HG02678 (cell line): Measurements from ENCODE around the gene RDH8.
"Not testable (repeated sequence)": the region's sequence is repeated elsewhere in the genome, so short reads cannot be mapped to it uniquely, and the experiment has no call there.

Experiments
- ATAC-seq: cut with Tn5 transposase; IDR thresholded peaks from one replicate; pipeline ENCODE4 v1.9.1; 2021; ENCODE audit warnings: mild to moderate bottlenecking, moderate library complexity; ENCODE audit not compliant: unreplicated experiment

The RDH8 gene

DNA sequence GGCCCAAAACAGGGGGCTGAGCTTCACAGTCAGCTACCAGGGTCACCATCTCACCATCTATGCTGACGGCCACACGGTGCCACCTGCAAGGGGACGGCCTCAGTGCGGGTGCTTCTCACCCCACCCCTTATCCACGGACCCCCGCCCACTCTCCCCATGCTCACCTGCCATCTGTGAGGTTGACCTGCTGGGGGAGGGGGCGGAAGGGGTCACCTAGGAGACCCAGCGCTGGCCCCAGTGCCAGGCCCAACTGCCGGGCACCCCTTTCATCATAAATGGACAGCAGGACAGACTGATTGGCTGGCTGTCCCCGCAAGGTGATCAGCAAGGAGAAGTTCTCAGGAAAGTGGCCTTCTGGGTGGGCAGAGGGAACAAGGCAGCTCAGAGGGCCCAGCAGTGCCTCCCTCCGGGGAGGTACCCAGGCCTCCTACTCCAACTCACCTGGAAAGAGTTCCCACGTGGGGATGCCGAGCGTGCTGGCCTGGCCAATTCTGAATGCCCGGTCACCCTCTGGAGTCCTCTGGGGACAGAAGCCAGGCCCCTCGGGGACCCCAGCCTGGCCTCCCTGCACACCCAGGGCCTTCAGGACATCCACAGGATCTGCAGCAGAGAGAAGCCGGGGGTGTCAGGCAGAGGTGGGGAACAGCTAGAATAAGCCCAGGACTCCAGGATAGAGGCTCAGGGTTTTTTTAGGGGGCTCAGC, 7.5 kb upstream of the RDH8 start:
- ATAC-seq: no peak

DNA sequence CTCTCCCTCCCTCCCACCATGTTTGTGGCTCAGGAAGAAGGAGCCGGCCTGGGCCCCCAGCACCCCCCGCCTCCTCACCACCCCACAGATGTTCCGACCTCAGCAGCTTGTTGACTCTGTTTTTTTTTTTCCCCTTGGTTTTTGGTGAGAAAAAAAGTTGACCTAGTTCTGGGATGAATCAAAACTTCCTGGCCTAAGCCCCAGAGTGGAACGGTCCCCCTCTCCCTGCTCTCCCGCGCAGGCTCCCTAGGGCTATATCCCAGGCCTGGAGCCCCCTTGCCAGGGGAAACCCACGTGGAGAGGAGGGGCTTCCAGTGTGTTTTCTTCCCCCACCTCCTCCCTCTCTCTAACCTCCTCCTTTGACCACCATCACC, 7.0 kb upstream of the RDH8 start:
- no peak for ATAC-seq

DNA sequence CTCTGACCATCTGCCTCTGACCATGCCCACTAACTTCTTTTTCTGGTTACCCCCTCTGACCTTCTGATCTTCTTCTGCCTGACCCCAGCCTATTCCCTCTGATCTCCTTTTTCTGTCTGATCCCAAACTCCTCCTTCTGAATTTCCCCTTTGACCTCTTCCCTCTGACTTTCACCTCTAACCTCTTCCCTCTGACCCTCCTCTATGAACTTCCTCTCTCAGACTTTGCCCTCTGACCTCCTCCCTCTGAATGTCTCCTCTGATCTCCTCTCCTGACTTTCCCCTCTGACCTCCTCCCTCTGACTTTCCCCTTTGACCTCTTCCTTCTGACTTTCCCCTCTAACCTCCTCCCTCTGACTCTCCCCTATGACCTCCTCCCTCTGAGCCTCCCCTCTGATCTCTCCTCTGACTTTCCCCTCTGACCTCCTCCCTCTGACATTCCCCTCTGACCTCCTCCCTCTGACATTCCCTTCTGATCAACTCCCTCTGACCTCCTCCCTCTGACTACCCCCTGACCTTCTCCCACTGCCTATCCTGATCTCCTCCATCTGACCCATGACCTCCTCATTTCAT, 6.4 kb upstream of the RDH8 start:
- ATAC-seq: no peak

DNA sequence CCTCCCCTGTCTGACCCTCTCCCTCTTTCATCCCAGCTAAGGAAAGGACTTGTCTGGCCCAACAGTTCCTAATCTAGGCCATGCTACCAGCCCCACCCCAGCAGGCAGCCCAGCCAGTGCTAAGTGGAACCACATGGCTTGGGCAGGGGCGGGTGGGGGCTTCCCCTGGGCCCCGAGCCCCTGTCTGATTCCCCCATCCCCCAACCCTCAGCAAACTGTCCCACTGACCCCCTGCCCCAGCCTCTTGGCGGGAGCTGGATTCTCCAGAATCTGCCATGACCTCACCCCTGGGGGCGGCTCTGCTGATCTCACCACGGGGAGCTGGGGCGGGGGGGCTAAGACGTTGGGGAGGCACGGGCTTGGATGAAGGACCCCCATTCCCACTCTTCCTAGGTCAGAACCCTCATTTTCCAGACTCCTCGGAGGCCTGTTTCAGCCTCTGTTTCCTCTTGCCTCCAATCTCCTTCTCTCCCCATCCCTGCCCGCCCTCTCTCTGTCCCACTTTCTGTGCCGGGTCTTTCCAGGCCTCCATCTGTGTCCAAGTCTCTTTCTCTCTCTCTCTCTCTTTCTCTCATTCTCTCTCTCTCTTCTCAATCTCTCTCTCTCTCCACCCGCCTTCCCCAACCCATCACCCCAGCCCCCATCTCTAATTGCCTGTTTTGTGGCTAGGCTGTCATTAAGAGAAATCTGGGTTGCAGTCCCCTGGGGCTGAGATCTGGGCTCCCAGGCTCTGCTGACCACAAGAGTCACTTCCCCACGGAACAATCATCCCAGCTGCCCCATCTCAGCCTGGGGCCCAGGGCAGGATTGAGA, 5.7 kb upstream of the RDH8 start:
- ATAC-seq: no peak

DNA sequence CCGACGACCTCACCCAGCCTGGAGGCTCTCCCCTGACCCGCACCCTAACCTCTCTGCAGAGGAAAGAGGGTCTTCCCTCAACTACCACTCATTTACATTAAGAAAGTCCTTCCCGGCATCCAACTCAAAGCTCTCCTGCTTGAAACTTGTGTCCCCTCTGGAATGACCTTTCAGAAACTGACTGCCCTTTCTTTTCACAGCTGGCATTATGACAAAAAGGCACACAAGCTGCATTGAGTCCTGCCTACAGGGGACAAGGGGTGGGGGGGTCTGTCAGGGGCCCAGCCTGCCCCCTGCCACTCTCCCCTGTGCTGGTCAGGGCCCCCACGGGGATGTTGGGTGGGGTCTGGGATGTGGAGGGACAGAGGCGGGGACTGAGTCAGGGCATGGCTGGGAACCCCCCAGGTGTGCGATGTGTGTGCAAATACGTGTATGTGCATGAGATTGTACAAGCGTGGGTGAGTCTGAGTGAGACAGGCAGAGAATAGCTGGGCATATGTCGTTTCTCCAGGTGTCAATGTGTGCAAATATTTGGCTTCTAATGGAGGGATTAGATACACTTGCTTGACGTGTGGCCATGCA, 5.0 kb upstream of the RDH8 start:
- ATAC-seq: no peak

DNA sequence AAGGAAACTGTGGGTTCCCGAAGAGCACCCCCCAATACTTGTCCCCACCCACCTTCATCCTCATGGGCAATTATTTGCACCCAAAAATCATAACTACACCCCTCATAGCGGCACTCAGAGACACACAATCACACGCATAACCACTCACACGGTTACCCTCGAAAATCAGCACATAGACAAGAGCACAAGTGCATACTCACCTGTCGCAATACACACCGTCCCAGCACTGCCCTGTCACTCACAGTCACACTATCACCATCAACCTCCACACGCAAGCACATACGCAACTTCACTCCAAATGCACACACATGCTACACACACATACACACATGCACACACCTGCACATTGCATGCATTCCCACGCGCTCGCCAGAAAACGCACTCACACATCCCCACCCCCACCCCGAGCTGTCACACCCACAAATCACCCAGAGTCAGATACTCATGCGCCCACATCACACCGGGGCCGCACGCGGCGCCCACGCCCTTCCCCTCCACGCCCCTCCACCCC, 3.5 kb upstream of the RDH8 start:
- ATAC-seq: no peak

DNA sequence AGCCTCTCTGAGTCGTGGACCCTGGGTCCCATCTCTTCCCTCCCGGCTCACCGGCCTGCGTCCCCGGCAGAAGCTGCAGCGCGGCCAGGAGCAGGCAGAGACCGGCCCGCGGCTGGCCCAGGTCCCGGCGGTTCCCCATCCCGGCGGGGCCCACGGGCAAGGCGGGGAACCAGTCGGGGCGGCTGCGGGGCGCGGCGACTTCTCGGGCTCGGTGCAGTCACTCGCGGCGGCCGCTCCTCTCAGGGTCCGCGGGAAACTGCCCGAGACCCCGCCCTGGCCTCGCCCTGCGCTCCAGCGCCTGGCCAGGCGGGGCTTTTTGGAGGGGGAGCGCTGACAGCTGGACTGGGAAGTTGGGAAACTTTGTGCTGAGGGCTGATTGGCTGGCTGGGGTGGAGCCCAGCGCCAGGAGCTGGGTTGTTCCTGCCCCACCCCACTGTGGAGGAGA, 3.0 kb upstream of the RDH8 start, which contains the start of gene COL5A3:
Gene COL5A3 (minus strand): TSS at position 258 of the 445 bp plus-strand sequence. CDS start 119 bp downstream, at position 139.
- no peak for ATAC-seq

DNA sequence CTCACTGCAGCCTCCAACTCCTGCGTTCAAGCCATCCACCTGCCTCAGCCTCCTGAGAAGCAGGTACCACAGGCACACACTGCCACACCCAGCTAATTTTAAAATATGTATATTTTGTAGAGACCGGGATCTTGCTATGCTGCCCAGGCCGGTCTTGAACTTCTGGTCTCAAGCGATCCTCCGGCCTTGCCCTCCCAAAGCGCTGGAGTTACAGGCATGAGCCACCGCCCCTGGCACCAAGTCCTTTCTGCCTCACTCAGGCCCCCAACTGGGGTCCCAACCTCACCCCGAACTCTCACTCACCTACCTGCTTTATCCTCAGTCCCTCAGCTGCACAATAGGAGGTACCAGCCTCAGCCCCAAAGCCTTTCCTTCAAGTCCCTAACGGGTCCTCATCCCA, 2.3 kb upstream of the RDH8 start:
- no peak for ATAC-seq

DNA sequence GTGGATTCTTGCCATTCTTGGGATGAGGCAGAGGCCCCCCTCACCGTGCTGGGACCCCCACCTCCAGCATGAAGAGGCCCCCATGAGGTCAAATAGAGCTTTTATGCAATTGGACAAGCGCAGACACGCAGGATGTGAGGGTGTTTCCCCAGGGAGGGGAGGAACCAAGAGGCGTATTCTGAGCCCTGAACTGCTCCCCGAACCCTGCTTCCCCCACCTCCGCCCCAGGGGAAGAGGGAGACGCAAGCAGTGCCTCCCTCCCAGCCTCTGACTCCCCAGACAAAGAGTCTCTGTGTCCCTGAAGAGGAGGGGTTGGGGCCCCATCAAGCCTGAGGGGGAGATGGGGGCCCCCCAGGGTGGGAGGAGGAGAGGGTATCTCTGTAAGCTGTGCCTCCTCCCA, 1.3 kb upstream of the RDH8 start:
- no peak for ATAC-seq

DNA sequence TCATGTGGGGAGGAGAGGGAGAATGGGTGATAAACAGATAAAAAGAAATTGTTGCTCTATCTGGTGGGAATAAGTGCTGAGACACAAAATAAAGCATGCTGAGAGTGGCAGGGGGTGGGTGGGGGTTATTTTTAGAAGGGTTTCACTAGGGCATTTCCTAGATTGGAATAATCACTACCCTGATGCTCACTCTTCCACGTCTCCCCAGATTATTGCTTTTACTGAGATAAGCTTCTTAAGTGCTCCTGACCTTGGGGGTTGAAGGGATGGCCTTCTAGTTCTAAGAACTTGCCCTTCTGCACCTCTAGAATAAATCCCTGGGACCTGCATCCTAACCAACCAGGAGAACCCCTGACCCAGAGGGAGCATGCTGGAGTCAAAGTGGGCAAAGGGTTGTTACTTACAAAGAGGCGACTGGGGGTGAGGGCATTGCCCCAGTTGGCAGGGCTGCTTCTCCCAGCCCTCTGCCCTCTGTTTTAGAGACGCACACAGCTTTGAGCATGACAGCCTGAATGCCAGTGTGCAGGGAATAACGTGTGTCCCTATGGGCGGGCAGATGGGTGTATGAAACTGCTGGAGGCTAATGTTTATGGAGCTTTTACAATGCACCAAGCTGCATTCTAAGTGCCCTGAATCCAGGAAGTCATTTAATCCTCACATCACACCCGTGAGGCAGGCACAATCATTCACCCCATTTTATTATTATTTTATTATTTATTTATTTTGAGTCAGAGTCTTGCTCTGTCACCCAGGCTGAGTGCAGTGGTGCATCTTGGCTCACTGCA, 743 bp downstream of the RDH8 start:
- no peak for ATAC-seq

DNA sequence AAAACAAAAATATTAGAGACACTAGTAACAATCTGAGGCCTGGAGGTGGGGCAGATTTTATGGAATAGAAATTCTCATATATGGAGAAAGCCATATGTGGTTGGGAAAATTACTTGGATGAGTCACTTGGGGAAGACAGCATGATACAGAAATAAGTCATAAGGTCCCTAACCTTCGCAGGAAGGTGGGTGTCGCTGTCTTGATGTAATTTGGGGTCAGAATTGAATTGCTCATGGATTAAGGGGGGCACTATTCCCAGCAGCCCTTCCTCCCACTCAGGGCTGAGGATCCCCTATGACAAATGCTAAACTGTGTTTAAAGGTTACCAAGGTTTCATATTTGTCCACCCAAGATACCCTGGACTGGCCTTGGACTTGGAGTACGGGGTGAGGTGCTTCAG, 5.0 kb downstream of the RDH8 start:
- ATAC-seq: no peak

DNA sequence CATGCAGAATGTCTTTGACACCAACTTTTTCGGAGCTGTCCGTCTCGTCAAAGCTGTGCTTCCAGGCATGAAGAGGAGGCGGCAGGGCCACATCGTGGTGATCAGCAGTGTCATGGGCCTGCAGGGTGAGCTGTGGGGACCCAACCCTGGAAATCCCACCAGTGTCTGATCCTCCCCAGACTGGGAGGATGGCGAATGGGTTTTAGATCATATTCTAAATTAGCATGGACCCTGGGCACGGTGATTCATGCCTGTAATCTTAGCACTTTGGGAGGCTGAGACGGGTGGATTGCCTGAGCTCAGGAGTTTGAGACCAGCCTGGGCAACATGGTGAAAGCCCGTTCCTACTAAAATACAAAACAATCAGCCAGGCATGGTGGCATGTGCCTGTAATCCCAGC, 5.5 kb downstream of the RDH8 start:
- ATAC-seq: no peak

DNA sequence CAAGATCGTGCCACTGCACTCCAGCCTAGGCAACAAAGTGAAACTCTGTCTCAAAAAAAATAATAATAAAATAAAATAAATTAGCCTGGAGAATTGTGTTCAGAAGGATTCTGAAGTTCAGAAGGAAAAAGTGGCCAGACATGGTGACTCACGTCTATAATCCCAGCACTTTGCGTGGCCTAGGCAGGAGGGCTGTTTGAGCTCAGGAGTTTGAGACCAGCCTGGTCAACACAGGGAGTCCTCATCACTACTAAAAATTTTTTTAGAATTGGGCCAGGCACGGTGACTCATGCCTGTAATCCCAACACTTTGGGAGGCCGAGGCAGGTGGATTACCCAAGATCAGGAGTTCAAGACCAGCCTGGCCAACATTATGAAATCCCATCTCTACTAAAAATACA, 6.0 kb downstream of the RDH8 start:
- no peak for ATAC-seq

DNA sequence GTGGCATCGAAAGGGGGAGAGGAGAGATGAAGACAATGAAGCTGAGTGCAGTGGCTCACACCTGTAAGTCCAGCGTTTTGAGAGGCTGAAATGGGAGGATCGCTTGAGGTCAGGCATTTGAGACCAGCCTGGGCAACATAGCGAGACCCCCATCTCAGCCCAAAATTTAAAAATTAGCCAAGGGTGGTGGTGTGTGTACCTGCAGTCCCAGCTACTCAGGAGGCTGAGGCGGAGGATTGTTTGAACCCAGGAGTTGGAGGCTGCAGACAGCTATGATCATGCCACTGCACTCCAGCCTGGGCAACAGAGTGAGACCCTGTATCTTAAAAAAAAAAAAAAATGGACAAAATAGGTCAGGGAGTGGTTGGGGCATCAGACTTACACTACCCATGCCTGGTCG, 7.6 kb downstream of the RDH8 start:
- ATAC-seq: no peak

DNA sequence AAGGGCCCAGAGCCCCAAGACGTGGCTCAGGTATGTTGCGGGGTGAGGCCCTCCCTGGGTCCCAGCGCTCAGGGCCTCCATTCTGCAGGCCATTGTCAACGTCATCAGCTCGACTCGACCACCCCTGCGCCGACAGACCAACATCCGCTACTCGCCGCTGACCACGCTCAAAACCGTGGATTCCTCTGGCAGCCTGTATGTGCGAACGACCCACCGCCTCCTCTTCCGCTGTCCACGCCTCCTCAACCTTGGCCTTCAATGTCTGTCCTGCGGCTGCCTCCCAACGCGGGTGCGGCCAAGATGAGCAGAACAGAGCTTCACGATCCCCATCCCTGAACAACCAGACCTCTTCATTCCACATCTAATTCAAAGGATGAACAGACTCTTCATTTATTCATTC, 8.2 kb downstream of the RDH8 start:
- no peak for ATAC-seq

DNA sequence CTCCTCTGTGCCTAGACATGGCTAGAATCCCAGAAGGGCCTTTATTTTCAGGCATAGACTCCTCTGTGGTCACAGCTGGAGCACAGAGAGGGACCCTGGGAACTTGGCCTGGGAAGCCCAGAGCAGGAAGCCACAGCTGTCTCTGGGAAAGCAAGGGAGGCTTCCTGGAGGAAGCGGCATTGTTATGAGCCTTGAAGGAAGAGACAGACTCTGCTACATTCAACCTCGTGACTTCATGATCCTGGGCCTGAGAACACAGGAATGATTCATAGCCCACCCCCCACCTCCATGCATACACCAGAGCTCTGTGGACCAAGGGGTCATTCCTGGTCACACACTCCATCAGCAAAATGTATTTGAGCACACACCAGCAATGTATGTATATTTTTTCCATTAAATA, 8.6 kb downstream of the RDH8 start:
- no peak for ATAC-seq

DNA sequence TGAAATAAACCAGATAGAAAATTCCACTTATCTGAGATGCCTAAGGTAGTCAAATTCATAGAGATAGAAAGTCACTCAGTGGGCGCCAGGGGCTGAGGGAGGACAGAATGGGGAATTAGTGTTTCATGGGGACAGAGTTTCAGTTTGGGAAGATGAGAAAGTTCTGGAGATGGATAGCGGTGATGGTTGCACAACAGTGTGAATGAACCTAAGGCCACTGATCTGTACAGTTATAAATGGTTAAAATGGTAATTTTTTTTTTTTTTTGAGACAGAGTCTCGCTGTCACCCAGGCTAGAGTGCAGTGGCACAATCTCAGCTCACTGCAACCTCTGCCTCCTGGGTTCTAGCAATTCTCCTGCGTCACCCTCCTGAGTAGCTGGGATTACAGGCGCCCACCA, 9.8 kb downstream of the RDH8 start:
- not testable (repeated sequence) for ATAC-seq

DNA sequence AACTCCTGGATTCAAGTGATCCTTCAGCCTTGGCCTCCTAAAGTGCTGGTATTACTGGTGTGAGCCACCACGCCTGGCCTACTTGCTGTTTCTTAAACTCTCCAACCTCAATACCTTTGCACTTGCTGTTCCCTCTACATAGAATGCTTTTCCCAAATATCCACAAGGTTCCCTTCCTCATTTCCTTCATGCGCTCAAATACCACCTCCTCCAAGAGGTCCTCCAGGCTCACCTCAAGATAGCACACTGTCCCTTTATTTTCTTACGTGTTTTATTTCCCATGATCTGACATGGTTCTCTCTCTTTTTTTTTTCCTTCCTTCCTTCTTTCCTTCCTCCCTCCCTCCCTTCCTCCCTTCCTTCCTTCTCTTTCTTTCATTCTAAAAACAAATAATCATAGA, 13.5 kb downstream of the RDH8 start:
- ATAC-seq: no peak

DNA sequence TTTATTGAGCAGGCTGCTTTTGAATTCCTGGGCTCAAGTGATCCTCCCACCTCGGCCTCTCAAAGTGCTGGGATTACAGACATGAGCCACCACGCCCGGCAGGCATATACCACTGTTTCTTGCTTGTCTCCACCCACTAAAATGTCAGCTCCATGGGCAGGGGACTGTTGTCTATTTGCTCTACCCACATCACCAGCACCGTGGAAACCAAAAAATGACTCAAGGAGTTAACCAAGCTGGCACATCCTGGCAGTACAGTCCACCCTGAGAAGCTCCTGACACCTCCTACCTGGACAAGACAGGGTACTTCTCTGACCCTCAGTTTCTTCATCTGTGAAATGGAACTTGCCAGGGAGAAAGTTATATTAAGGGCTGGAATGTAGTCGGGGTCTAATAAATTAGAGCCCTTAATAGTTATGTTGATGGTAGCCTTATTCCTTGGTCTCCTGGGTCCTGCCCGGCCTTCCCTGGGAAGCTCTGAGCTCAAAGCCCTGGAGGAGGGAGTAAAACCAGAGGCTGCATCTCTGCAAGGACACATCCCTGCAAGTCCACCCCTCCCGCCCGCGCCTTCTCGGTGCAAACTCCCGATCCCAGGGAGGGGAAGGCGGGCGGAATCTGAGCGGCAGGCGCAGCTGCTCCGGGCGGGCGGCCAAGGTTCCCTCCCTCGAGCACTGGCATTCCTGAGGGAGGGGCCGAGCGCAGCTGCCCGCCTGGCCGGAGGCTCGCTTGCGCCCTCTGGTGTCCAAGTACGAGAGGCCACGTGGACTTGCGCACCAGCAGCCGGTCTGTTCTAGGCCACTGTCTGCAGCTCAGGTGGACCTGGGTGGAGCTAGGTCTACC, 14.1 kb downstream of the RDH8 start:
- ATAC-seq: peak; percentile 66

DNA sequence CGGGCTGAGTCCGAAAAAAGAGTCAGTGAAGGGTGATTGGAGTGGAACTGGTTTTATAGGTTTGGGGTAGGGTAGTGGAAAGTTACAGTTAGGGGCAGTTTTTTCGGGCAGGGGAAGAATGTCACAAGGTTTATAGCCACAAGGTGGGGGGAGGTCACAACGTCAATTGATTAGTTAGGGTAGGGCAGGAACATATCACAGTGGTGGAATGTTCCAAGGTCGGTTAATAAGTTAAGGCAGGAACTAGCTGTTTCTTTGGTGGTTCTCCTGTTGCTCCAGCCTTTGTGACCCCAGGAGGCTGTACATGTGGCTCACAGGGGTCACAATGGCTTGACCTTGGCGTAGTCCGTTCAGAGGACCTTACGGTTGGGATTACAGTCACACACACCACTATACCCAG, 20.3 kb downstream of the RDH8 start:
- no peak for ATAC-seq
